Natural killer cell (primary cell): ENCODE measurements around the gene MYBPC2. TPM values are rescaled to one million over a fixed set of nuclear protein-coding genes. Genes with fewer than 3 reads are reported as not detected.

Experiments used
- ATAC-seq, 3 donors: fragments of 150-1000 bp in 2 of 3; fragments of 200-7000 bp in 1 of 3; cut with Tn5 transposase; 1 replicate in 1 of 3; 2 replicates in 2 of 3; pipeline ENCODE4 v1.10.0; 2021; ENCODE audit warnings: mild to moderate bottlenecking in 2 of 3, moderate library complexity in 2 of 3
- DNase-seq, 2 donors: peaks; one replicate each; pipeline versions ENCODE4 v3.0.0 to v3.0.0-alpha.2; 2013 to 2021; ENCODE audit warnings: mixed read lengths in 1 of 2
- H3K27ac ChIP-seq: one replicate; pipeline ENCODE4 v1.5.1; 2013; ENCODE audit warnings: mild to moderate bottlenecking, low read length
- H3K27me3 ChIP-seq: one replicate; pipeline ENCODE4 v1.6.1; 2013; ENCODE audit warnings: low read length; ENCODE audit not compliant: control insufficient read depth, insufficient read depth
- H3K36me3 ChIP-seq: one replicate; pipeline ENCODE4 v1.6.1; 2013; ENCODE audit warnings: low read length; ENCODE audit not compliant: control insufficient read depth, insufficient read depth
- H3K4me1 ChIP-seq: one replicate; pipeline ENCODE4 v1.6.1; 2013; ENCODE audit warnings: low read length; ENCODE audit not compliant: control insufficient read depth, insufficient read depth
- H3K4me3 ChIP-seq: one replicate; pipeline ENCODE4 v1.5.1; 2013; ENCODE audit warnings: low read length
- H3K9me3 ChIP-seq: one replicate; pipeline ENCODE4 v1.6.1; 2013; ENCODE audit warnings: low read length; ENCODE audit not compliant: control insufficient read depth, insufficient read depth
- H3K27ac Mint-ChIP-seq, 2 donors: one replicate each; pipeline ENCODE4 v1.8.0; 2022; ENCODE audit warnings: mild to moderate bottlenecking in 2 of 2, mixed read lengths in 2 of 2, moderate library complexity in 1 of 2
- H3K27me3 Mint-ChIP-seq, 2 donors: one replicate each; pipeline ENCODE4 v1.8.0; 2022; ENCODE audit warnings: low read depth in 2 of 2, mixed read lengths in 2 of 2
- H3K36me3 Mint-ChIP-seq: one replicate; pipeline ENCODE4 v1.8.0; 2022; ENCODE audit warnings: mixed read lengths
- H3K4me1 Mint-ChIP-seq, 2 donors: one replicate each; pipeline ENCODE4 v1.8.0; 2022; ENCODE audit warnings: mixed read lengths in 2 of 2
- H3K4me3 Mint-ChIP-seq: one replicate; pipeline ENCODE4 v1.8.0; 2022; ENCODE audit warnings: mild to moderate bottlenecking, moderate library complexity, mixed read lengths
- H3K9me3 Mint-ChIP-seq, 2 donors: one replicate each; pipeline ENCODE4 v1.8.0; 2022; ENCODE audit warnings: mixed read lengths in 2 of 2
- WGBS: methylation state at CpG from one replicate; pipeline ENCODE4 v1.1.7; 2013; ENCODE audit warnings: missing lambda C conversion rate; ENCODE audit not compliant: insufficient coverage; 5-methylcytosine and 5-hydroxymethylcytosine counted together
- intact Hi-C: fragments of 100-400 bp; cut with micrococcal nuclease; formaldehyde crosslinking; loops from one replicate; pipeline ENCODE4 v1.14.2; 2022
- total RNA-seq, 4 donors: library from RNA; stranded (reverse); fragments of 120-200 nt in 1 of 4; gene quantifications; one replicate each; pipeline versions ENCODE4 v1.2.3 to v1.2.4, GENCODE V29; 2013 to 2022
- TF ChIP-seq, protein P1 (sequence below): fragments of 200-600 bp; IDR thresholded peaks from one replicate; pipeline ENCODE4 v1.8.0; 2022; ENCODE audit warnings: antibody characterized with exemption

Gene MYBPC2
- total RNA-seq, 3 donors from 2014 or later (not counting 1 experiment from before 2014, with no cell fraction given) = 0.09 to 0.15 TPM; not detected in 1

- intact Hi-C loops = no loop called here
These were observed 15.3 kb upstream of the MYBPC2 start for GRCh38 chr19:50417111-50418081.

DNA sequence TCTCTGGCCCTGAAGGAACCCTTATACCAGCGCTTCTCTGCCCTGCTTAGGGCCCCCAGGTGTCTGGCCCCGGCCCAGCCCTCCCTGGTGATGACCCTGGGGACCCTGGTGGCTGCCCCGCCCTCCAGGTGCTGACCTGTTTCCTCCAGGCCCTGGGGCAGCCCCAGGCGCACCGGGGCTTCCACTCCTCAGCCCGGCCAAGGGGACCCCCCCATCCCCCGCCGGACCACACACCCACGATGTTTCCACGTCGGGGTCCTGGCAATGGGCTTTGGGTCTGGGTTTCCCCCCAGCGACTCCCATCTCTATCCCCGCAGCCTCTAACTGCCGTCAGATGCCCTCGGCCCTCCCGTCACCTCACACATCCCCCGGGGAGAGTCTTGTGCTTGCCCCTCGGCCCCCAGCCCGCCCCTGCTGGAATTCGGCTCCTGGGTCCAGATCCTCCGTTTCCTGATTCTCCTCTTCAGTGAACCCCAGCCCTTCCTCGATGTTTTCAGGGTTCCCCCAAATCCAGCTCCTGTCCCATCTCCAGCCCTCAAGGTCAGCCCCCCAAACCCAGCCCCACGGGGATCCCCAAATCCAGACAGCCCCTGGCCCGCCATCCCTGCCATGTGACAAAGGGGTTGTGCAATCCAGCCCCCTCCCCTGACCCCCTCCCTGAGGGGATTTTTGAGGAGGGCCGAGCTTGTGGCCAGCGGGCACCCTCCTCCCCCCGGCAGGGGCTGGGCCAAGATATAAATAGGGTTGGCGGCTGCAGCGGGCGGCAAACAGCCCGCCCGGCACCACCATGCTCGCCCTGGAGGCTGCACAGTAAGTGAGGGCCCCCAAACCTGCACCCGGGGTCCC lies 14.3 kb upstream of the MYBPC2 start, which contains the start of gene SPIB:
Gene SPIB, plus strand, starts transcription at position 763 of the 846 bp plus-strand sequence. Its CDS starts 25 bp downstream, at position 788.
- H3K4me3 ChIP-seq = peak within 1 kb of the TSS; percentile 55
- TF ChIP-seq, protein P1, sequence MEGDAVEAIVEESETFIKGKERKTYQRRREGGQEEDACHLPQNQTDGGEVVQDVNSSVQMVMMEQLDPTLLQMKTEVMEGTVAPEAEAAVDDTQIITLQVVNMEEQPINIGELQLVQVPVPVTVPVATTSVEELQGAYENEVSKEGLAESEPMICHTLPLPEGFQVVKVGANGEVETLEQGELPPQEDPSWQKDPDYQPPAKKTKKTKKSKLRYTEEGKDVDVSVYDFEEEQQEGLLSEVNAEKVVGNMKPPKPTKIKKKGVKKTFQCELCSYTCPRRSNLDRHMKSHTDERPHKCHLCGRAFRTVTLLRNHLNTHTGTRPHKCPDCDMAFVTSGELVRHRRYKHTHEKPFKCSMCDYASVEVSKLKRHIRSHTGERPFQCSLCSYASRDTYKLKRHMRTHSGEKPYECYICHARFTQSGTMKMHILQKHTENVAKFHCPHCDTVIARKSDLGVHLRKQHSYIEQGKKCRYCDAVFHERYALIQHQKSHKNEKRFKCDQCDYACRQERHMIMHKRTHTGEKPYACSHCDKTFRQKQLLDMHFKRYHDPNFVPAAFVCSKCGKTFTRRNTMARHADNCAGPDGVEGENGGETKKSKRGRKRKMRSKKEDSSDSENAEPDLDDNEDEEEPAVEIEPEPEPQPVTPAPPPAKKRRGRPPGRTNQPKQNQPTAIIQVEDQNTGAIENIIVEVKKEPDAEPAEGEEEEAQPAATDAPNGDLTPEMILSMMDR = no peak
- no peak for DNase-seq
- H3K36me3 ChIP-seq = no peaks in the 10 kb centered on the region
- peaks cover 53% of the 10 kb centered on the region for H3K4me1 ChIP-seq
- Mint-ChIP-seq H3K27ac (peak within 1 kb of the TSS in 1 of 2 donors; percentile 73), H3K4me3 (no peak within 1 kb of the TSS), H3K27me3 (peaks cover 23 to 27% of the 10 kb centered on the region in 2 donors), H3K36me3 (no peaks in the 10 kb centered on the region), H3K9me3 (no peaks in the 10 kb centered on the region), H3K4me1 (peaks cover 12 to 27% of the 10 kb centered on the region in 2 donors)
- 35% methylated on average over 34 of the region's 34 CpGs for WGBS
- intact Hi-C loops = no loop called here
- H3K27ac ChIP-seq = peak within 1 kb of the TSS; percentile 74
- H3K27me3 ChIP-seq = peaks cover 6% of the 10 kb centered on the region
- ATAC-seq = no peak
- H3K9me3 ChIP-seq = no peaks in the 10 kb centered on the region

More at GRCh38 chr19:50417111-50418081, 15.3 kb upstream of the MYBPC2 start:
- peaks cover 12 to 27% of the 10 kb centered on the region in 2 donors for H3K4me1 Mint-ChIP-seq
- H3K27me3 Mint-ChIP-seq = peaks cover 23 to 27% of the 10 kb centered on the region in 2 donors
- H3K9me3 Mint-ChIP-seq = no peaks in the 10 kb centered on the region
- H3K36me3 Mint-ChIP-seq = no peaks in the 10 kb centered on the region
- no peak for ATAC-seq
- no peak overlapping the region for H3K27ac Mint-ChIP-seq
- Histone ChIP-seq H3K4me1 (peaks cover 53% of the 10 kb centered on the region), H3K27ac (peak overlapping the region; percentile 75), H3K9me3 (no peaks in the 10 kb centered on the region), H3K27me3 (peaks cover 6% of the 10 kb centered on the region), H3K4me3 (peak overlapping the region; percentile 55), H3K36me3 (no peaks in the 10 kb centered on the region)
- H3K4me3 Mint-ChIP-seq = no peak overlapping the region
- DNase-seq = no peak
- WGBS = 83% methylated on average over 41 of the region's 42 CpGs
- TF ChIP-seq, protein P1 = no peak

DNA sequence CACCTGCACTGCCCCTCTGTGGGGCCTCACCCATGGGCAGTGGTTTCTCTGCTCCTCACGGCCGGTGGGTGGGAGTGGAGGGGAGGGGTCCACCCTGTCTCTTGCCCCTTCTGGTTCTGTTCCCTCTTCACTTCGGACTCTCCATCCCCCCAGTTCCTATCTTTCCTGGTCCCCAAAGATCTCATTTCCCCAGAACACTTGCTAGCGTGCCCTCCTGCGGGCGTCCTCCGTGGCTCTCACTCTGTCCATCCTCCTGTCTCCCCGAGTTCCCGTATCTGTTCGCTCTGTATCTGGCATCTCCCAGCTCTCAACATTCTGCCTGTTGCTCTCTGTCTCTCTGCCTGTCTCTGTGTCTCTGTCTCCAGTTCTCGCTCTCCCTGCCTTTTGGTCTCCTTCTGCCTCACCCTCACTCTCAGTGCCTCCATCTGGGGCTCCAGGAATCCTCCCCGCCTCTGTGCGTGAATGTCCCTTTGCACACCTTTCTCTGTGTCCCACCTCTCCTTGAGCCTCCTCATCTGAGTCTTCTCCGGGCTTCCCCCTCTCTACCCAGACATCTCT lies 13.6 kb upstream of the MYBPC2 start:
- intact Hi-C loops = no loop called here
- no peak for ATAC-seq
- Histone ChIP-seq H3K9me3 (no peaks in the 10 kb centered on the region), H3K36me3 (no peaks in the 10 kb centered on the region), H3K4me3 (peak overlapping the region; percentile 55), H3K27ac (peak overlapping the region; percentile 74), H3K27me3 (peaks cover 6% of the 10 kb centered on the region), H3K4me1 (peaks cover 53% of the 10 kb centered on the region)
- H3K4me3 Mint-ChIP-seq = no peak overlapping the region
- H3K4me1 Mint-ChIP-seq = peaks cover 12 to 27% of the 10 kb centered on the region in 2 donors
- H3K27me3 Mint-ChIP-seq = peaks cover 23 to 27% of the 10 kb centered on the region in 2 donors
- no peak for DNase-seq
- H3K9me3 Mint-ChIP-seq = no peaks in the 10 kb centered on the region
- TF ChIP-seq, protein P1 = no peak
- no peaks in the 10 kb centered on the region for H3K36me3 Mint-ChIP-seq
- 23% methylated on average over 12 of the region's 14 CpGs for WGBS
- peak overlapping the region in 1 of 2 donors; percentile 73 for H3K27ac Mint-ChIP-seq
